Retinal pigment epithelial cell (primary cell): ENCODE data around the gene SLC6A4.

Source experiments
- DNase-seq: peaks from one replicate; pipeline ENCODE4 v3.0.0-alpha.2; 2010; ENCODE audit warnings: low read depth
- H3K4me3 ChIP-seq: 2 replicates; pipeline ENCODE4 v1.5.1; 2011; ENCODE audit warnings: mild to moderate bottlenecking, low read length, control low read depth, moderate library complexity
- CTCF ChIP-seq: conservative IDR thresholded peaks from 2 replicates; pipeline ENCODE4 v1.5.1; 2011; ENCODE audit warnings: low read depth, low read length, control low read depth, inconsistent platforms

Gene SLC6A4

GRCh38 chr17:30186761-30187160 lies 48.7 kb downstream of the SLC6A4 start:
- no peak for DNase-seq
- no peak for TF ChIP-seq CTCF
- H3K4me3 ChIP-seq = no peak overlapping the region

GRCh38 chr17:30176855-30177254 lies 58.6 kb downstream of the SLC6A4 start:
- TF ChIP-seq CTCF = no peak
- no peak for DNase-seq
- H3K4me3 ChIP-seq = no peak overlapping the region

- H3K4me3 ChIP-seq = no peak overlapping the region
- no peak for DNase-seq
- no peak for TF ChIP-seq CTCF
These were observed 60.9 kb downstream of the SLC6A4 start for GRCh38 chr17:30174556-30174955.

GRCh38 chr17:30173649-30174048 lies 61.8 kb downstream of the SLC6A4 start:
- no peak overlapping the region for H3K4me3 ChIP-seq
- no peak for DNase-seq
- no peak for TF ChIP-seq CTCF

GRCh38 chr17:30172560-30172959 lies 62.9 kb downstream of the SLC6A4 start:
- no peak for DNase-seq
- TF ChIP-seq CTCF = no peak
- no peak overlapping the region for H3K4me3 ChIP-seq

GRCh38 chr17:30170415-30170987 lies 65.0 kb downstream of the SLC6A4 start:
- DNase-seq = no peak
- TF ChIP-seq CTCF = no peak
- no peak overlapping the region for H3K4me3 ChIP-seq

- no peak overlapping the region for H3K4me3 ChIP-seq
- DNase-seq = no peak
- TF ChIP-seq CTCF = no peak
These were observed 69.5 kb downstream of the SLC6A4 start for GRCh38 chr17:30165960-30166359.
